Measurements from ENCODE around the gene BCORL1. TPM values are rescaled to one million over a fixed set of nuclear protein-coding genes. Genes with fewer than 3 reads are reported as not detected.

BCORL1 gene
- total RNA-seq, 4 donors from 2014 or later, result 4.7 to 12.0 (median 6.2) TPM

- H3K27me3 ChIP-seq, result no peaks in the 10 kb centered on the region
- no peaks in the 10 kb centered on the region for H3K9me3 ChIP-seq
- no peak for TF ChIP-seq CTCF (IDR thresholded peaks at IDR 0.05)
- 91 to 96% methylated on average over 4 of the region's 4 CpGs for WGBS, 2 donors
- intact Hi-C loops (cut with DNase I), result loop anchor here (10.0 kb wide), 1 partner anchor 103 kb away; no protein-coding TSS in a partner anchor
- no peak overlapping the region for H3K27ac ChIP-seq
- no peak for DNase-seq
- H3K4me1 ChIP-seq, result peaks cover 0 to 5% of the 10 kb centered on the region in 2 donors
- no peak overlapping the region for H3K4me3 ChIP-seq (replicated peaks in 1 of 3)
- H3K36me3 ChIP-seq, result peaks cover 10 to 17% of the 10 kb centered on the region in 2 donors
Observed at GRCh38 chrX:130027569-130027968, 45.1 kb downstream of the BCORL1 start.

GRCh38 chrX:130028196-130028595 lies 45.8 kb downstream of the BCORL1 start:
- Histone ChIP-seq H3K4me3 (replicated peaks in 1 of 3) (no peak overlapping the region), H3K36me3 (peaks cover 10 to 17% of the 10 kb centered on the region in 2 donors), H3K9me3 (no peaks in the 10 kb centered on the region), H3K27me3 (no peaks in the 10 kb centered on the region), H3K4me1 (peaks cover 0 to 5% of the 10 kb centered on the region in 2 donors), H3K27ac (no peak overlapping the region)
- intact Hi-C loops (cut with DNase I), result loop anchor here (10.0 kb wide), 1 partner anchor 103 kb away; no protein-coding TSS in a partner anchor
- WGBS, 2 donors, result 71 to 74% methylated on average over 5 of the region's 5 CpGs
- DNase-seq, result peak; percentile 27 to 33
- TF ChIP-seq CTCF (IDR thresholded peaks at IDR 0.05) (peak; percentile 28 to 48 (median 36)), POLR2A (IDR thresholded peaks at IDR 0.05) (no peak)

GRCh38 chrX:130030826-130031225 lies 48.4 kb downstream of the BCORL1 start:
- intact Hi-C loops (cut with DNase I), result no loop called here
- Histone ChIP-seq H3K4me1 (no peaks in the 10 kb centered on the region), H3K4me3 (replicated peaks in 1 of 3) (no peak overlapping the region), H3K27me3 (no peaks in the 10 kb centered on the region), H3K9me3 (no peaks in the 10 kb centered on the region), H3K27ac (no peak overlapping the region), H3K36me3 (peaks cover 4 to 12% of the 10 kb centered on the region in 2 donors)
- DNase-seq, result no peak
- 80% methylated on average over 1 of the region's 4 CpGs; no CpG with 5 or more reads in 1 of the 2 donors for WGBS, 2 donors
- TF ChIP-seq POLR2A (IDR thresholded peaks at IDR 0.05), result no peak

- peaks cover 9 to 15% of the 10 kb centered on the region in 2 donors for H3K36me3 ChIP-seq
- intact Hi-C loops (cut with DNase I), result no loop called here
- no peaks in the 10 kb centered on the region for H3K9me3 ChIP-seq
Observed at GRCh38 chrX:130032552-130032951, 50.1 kb downstream of the BCORL1 start.

GRCh38 chrX:130034178-130034577 lies 51.7 kb downstream of the BCORL1 start:
- H3K36me3 ChIP-seq, result peaks cover 12 to 27% of the 10 kb centered on the region in 2 donors

More at GRCh38 chrX:130032552-130032951, 50.1 kb downstream of the BCORL1 start:
- no peak for DNase-seq
- Histone ChIP-seq H3K4me3 (replicated peaks in 1 of 3) (no peak overlapping the region), H3K27me3 (no peaks in the 10 kb centered on the region), H3K27ac (no peak overlapping the region), H3K4me1 (no peaks in the 10 kb centered on the region)
- 94 to 96% methylated on average over 3 of the region's 3 CpGs for WGBS, 2 donors
- no peak for TF ChIP-seq CTCF (IDR thresholded peaks at IDR 0.05)
- no peak for TF ChIP-seq POLR2A (IDR thresholded peaks at IDR 0.05)

More at GRCh38 chrX:130034178-130034577, 51.7 kb downstream of the BCORL1 start:
- H3K4me3 ChIP-seq (replicated peaks in 1 of 3), result no peak overlapping the region
- no peaks in the 10 kb centered on the region for H3K9me3 ChIP-seq
- intact Hi-C loops (cut with DNase I), result no loop called here
- no peaks in the 10 kb centered on the region for H3K27me3 ChIP-seq
- DNase-seq, result no peak
- no peaks in the 10 kb centered on the region for H3K4me1 ChIP-seq
- TF ChIP-seq CTCF (IDR thresholded peaks at IDR 0.05) (no peak), POLR2A (IDR thresholded peaks at IDR 0.05) (no peak)
- H3K27ac ChIP-seq, result no peak overlapping the region
- WGBS, 2 donors, result 98% methylated on average over 6 to 7 of the region's 7 CpGs

All from thyroid gland (tissue), 4 donors.